HEK293 (cell line): Measurements from ENCODE around the gene NFKBIE.
A peak's percentile ranks its signal among the peaks of the same experiment; 100 is the strongest.

ENCODE experiments used
- AEBP2 ChIP-seq: fragments of 450-650 bp; formaldehyde crosslinking; IDR thresholded peaks from 2 replicates; pipeline ENCODE4 v1.5.1; 2016; ENCODE audit warnings: missing biosample characterization, missing genetic modification characterization, borderline replicate concordance
- MEIS1 ChIP-seq: sonication (generic); formaldehyde crosslinking; IDR thresholded peaks from 2 replicates; pipeline ENCODE4 v1.8.1; 2022; ENCODE audit warnings: missing genetic modification reagents, mild to moderate bottlenecking, borderline replicate concordance
- TCF7L2 ChIP-seq: IDR thresholded peaks from 2 replicates; pipeline ENCODE4 v1.6.1; 2011; ENCODE audit warnings: low read depth, mild to moderate bottlenecking, inconsistent platforms, low read length, moderate library complexity, borderline replicate concordance
- ZBTB48 ChIP-seq: fragments of 450-650 bp; formaldehyde crosslinking; IDR thresholded peaks from 2 replicates; pipeline ENCODE4 v1.5.1; 2016; ENCODE audit warnings: missing biosample characterization, missing genetic modification characterization
- ZBTB8A ChIP-seq: fragments of 450-650 bp; formaldehyde crosslinking; IDR thresholded peaks from 2 replicates; pipeline ENCODE4 v1.5.1; 2016; ENCODE audit warnings: missing biosample characterization, missing genetic modification characterization
- ZNF112 ChIP-seq: fragments of 450-650 bp; formaldehyde crosslinking; IDR thresholded peaks from 2 replicates; pipeline ENCODE4 v1.5.0; 2017; ENCODE audit warnings: missing biosample characterization, missing genetic modification characterization
- ZNF121 ChIP-seq: fragments of 450-650 bp; formaldehyde crosslinking; IDR thresholded peaks from 2 replicates; pipeline ENCODE4 v1.5.1; 2016; ENCODE audit warnings: missing biosample characterization, missing genetic modification characterization
- ZNF175 ChIP-seq: fragments of 450-650 bp; formaldehyde crosslinking; IDR thresholded peaks from 2 replicates; pipeline ENCODE4 v1.5.1; 2016; ENCODE audit warnings: missing biosample characterization, missing genetic modification characterization
- ZNF202 ChIP-seq: fragments of 450-650 bp; formaldehyde crosslinking; IDR thresholded peaks from 2 replicates; pipeline ENCODE4 v1.5.1; 2016; ENCODE audit warnings: missing biosample characterization, missing genetic modification characterization, borderline replicate concordance
- ZNF221 ChIP-seq: fragments of 450-650 bp; formaldehyde crosslinking; IDR thresholded peaks from 2 replicates; pipeline ENCODE4 v1.5.1; 2017; ENCODE audit warnings: missing biosample characterization, missing genetic modification characterization, borderline replicate concordance
- ZNF341 ChIP-seq: fragments of 450-650 bp; formaldehyde crosslinking; IDR thresholded peaks from 2 replicates; pipeline ENCODE4; 2016; ENCODE audit warnings: low read depth, missing biosample characterization, missing genetic modification characterization
- ZNF366 ChIP-seq: fragments of 450-650 bp; formaldehyde crosslinking; conservative IDR thresholded peaks from 2 replicates; pipeline ENCODE4 v1.5.1; 2016; ENCODE audit warnings: missing biosample characterization, missing genetic modification characterization
- ZNF404 ChIP-seq: fragments of 450-650 bp; formaldehyde crosslinking; IDR thresholded peaks from 2 replicates; pipeline ENCODE4 v1.5.1; 2017; ENCODE audit warnings: missing biosample characterization, missing genetic modification characterization
- ZNF514 ChIP-seq: fragments of 450-650 bp; formaldehyde crosslinking; IDR thresholded peaks from 2 replicates; pipeline ENCODE4 v1.5.1; 2016; ENCODE audit warnings: missing biosample characterization, missing genetic modification characterization
- ZNF530 ChIP-seq: fragments of 450-650 bp; formaldehyde crosslinking; IDR thresholded peaks from 2 replicates; pipeline ENCODE4 v1.5.1; 2016; ENCODE audit warnings: low read depth, missing biosample characterization, missing genetic modification characterization
- ZNF645 ChIP-seq: fragments of 450-650 bp; formaldehyde crosslinking; IDR thresholded peaks from 2 replicates; pipeline ENCODE4; 2016; ENCODE audit warnings: missing biosample characterization, missing genetic modification characterization
- ZNF677 ChIP-seq: fragments of 450-650 bp; IDR thresholded peaks from 2 replicates; pipeline ENCODE4 v1.5.0; 2018; ENCODE audit warnings: missing biosample characterization, mild to moderate bottlenecking, missing genetic modification characterization, moderate library complexity
- ZNF837 ChIP-seq: fragments of 450-650 bp; formaldehyde crosslinking; IDR thresholded peaks from 2 replicates; pipeline ENCODE4 v1.5.1; 2016; ENCODE audit warnings: missing biosample characterization, missing genetic modification characterization
- ZSCAN18 ChIP-seq: fragments of 450-650 bp; formaldehyde crosslinking; IDR thresholded peaks from 2 replicates; pipeline ENCODE4 v1.5.1; 2016; ENCODE audit warnings: missing biosample characterization, missing genetic modification characterization
- TF ChIP-seq, protein P1 (sequence below): fragments of 450-650 bp; formaldehyde crosslinking; IDR thresholded peaks from 2 replicates; pipeline ENCODE4 v1.5.1; 2016; ENCODE audit warnings: missing biosample characterization, missing genetic modification characterization
- TF ChIP-seq, protein P2 (sequence below): fragments of 450-650 bp; formaldehyde crosslinking; IDR thresholded peaks from 2 replicates; pipeline ENCODE4 v1.5.1; 2016; ENCODE audit warnings: missing biosample characterization, missing genetic modification characterization
- TF ChIP-seq, protein P3 (sequence below): fragments of 450-650 bp; formaldehyde crosslinking; IDR thresholded peaks from 2 replicates; pipeline ENCODE4 v1.5.1; 2016; ENCODE audit warnings: missing biosample characterization, missing genetic modification characterization, borderline replicate concordance
- TF ChIP-seq, protein P4 (sequence below): fragments of 450-650 bp; formaldehyde crosslinking; IDR thresholded peaks from 2 replicates; pipeline ENCODE4 v1.5.1; 2016; ENCODE audit warnings: missing biosample characterization, missing genetic modification characterization

The NFKBIE gene

DNA sequence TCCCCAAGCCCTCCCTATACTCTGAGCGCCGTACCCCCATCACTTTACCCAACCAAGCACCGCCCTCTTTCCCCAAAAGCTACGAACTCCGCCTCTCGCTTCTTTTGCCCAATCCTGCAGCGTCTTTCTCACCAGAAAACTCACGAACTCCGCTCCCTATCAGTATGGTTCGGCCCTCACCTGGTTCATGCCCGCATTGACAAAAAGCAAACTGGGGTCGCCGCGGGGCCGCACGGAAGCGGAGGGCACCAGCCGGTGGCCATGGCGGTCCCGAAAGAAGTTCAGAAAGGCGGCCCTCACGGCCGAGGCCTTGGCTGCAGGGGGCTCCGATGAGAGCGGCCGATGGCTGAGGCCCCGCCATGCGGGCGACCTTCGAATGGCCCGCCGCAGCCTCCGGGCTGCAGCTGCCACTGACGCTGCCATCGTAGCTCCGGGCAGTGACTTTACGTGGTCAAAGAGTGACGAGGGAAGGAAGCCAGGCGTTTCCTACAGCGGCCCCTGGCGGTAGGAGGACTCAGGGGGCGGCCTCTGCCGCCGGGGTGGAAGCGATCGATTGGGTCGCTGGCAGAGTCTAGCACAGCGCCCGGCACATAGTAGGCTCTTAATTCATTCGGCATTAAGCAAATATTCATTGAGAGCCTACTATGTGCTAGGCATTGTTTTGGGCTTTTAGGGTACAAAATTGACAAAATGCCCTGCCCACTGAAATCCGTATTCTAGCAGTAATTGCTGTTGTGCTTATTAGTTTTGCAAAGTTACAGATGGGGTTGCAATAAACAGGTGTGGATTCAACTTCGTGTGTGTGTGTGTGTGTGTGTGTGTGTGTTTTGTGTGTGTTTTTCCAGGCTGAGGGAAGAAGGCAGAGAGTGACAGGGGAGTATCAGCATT, 47.8 kb upstream of the NFKBIE start, which contains the start of gene AARS2 (continued):
- TF ChIP-seq, protein P1, sequence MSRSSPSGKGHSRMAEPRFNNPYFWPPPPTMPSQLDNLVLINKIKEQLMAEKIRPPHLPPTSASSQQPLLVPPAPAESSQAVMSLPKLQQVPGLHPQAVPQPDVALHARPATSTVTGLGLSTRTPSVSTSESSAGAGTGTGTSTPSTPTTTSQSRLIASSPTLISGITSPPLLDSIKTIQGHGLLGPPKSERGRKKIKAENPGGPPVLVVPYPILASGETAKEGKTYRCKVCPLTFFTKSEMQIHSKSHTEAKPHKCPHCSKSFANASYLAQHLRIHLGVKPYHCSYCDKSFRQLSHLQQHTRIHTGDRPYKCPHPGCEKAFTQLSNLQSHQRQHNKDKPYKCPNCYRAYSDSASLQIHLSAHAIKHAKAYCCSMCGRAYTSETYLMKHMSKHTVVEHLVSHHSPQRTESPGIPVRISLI (tag by site-specific recombination) = no peak
- TF ChIP-seq ZNF404 (tag by site-specific recombination) (no peak), ZNF175 (tag by site-specific recombination) (no peak), ZSCAN18 (no peak), ZNF341 (tag by site-specific recombination) (peak; percentile 28; the same call in 1 of the 2 replicates), MEIS1 (CRISPR knock-in tag) (no peak), ZBTB48 (tag by site-specific recombination) (no peak), TCF7L2 (no peak), ZBTB8A (tag by site-specific recombination) (peak; percentile 55; the same call in 1 of the 2 replicates), ZNF221 (tag by site-specific recombination) (0 out of 2 replicates have a peak, but pooled peaks have one; percentile 75), ZNF121 (peak; percentile 76), ZNF112 (no peak), ZNF514 (tag by site-specific recombination) (no peak), ZNF645 (tag by site-specific recombination) (peak; percentile 66; the same call in 1 of the 2 replicates), ZNF530 (tag by site-specific recombination) (no peak), ZNF837 (tag by site-specific recombination) (0 out of 2 replicates have a peak, but pooled peaks have one; percentile 45), ZNF366 (tag by site-specific recombination) (peak; percentile 53; the same call in 1 of the 2 replicates), ZNF677 (tag by site-specific recombination) (no peak), AEBP2 (tag by site-specific recombination) (no peak), ZNF202 (no peak)
- TF ChIP-seq, protein P2, sequence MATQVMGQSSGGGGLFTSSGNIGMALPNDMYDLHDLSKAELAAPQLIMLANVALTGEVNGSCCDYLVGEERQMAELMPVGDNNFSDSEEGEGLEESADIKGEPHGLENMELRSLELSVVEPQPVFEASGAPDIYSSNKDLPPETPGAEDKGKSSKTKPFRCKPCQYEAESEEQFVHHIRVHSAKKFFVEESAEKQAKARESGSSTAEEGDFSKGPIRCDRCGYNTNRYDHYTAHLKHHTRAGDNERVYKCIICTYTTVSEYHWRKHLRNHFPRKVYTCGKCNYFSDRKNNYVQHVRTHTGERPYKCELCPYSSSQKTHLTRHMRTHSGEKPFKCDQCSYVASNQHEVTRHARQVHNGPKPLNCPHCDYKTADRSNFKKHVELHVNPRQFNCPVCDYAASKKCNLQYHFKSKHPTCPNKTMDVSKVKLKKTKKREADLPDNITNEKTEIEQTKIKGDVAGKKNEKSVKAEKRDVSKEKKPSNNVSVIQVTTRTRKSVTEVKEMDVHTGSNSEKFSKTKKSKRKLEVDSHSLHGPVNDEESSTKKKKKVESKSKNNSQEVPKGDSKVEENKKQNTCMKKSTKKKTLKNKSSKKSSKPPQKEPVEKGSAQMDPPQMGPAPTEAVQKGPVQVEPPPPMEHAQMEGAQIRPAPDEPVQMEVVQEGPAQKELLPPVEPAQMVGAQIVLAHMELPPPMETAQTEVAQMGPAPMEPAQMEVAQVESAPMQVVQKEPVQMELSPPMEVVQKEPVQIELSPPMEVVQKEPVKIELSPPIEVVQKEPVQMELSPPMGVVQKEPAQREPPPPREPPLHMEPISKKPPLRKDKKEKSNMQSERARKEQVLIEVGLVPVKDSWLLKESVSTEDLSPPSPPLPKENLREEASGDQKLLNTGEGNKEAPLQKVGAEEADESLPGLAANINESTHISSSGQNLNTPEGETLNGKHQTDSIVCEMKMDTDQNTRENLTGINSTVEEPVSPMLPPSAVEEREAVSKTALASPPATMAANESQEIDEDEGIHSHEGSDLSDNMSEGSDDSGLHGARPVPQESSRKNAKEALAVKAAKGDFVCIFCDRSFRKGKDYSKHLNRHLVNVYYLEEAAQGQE (tag by site-specific recombination) = no peak; the same call in 1 of the 2 replicates
- TF ChIP-seq, protein P3, sequence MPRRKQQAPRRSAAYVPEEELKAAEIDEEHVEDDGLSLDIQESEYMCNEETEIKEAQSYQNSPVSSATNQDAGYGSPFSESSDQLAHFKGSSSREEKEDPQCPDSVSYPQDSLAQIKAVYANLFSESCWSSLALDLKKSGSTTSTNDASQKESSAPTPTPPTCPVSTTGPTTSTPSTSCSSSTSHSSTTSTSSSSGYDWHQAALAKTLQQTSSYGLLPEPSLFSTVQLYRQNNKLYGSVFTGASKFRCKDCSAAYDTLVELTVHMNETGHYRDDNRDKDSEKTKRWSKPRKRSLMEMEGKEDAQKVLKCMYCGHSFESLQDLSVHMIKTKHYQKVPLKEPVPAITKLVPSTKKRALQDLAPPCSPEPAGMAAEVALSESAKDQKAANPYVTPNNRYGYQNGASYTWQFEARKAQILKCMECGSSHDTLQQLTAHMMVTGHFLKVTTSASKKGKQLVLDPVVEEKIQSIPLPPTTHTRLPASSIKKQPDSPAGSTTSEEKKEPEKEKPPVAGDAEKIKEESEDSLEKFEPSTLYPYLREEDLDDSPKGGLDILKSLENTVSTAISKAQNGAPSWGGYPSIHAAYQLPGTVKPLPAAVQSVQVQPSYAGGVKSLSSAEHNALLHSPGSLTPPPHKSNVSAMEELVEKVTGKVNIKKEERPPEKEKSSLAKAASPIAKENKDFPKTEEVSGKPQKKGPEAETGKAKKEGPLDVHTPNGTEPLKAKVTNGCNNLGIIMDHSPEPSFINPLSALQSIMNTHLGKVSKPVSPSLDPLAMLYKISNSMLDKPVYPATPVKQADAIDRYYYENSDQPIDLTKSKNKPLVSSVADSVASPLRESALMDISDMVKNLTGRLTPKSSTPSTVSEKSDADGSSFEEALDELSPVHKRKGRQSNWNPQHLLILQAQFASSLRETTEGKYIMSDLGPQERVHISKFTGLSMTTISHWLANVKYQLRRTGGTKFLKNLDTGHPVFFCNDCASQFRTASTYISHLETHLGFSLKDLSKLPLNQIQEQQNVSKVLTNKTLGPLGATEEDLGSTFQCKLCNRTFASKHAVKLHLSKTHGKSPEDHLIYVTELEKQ (tag by site-specific recombination) = peak; percentile 62; the same call in 1 of the 2 replicates
- TF ChIP-seq, protein P4, sequence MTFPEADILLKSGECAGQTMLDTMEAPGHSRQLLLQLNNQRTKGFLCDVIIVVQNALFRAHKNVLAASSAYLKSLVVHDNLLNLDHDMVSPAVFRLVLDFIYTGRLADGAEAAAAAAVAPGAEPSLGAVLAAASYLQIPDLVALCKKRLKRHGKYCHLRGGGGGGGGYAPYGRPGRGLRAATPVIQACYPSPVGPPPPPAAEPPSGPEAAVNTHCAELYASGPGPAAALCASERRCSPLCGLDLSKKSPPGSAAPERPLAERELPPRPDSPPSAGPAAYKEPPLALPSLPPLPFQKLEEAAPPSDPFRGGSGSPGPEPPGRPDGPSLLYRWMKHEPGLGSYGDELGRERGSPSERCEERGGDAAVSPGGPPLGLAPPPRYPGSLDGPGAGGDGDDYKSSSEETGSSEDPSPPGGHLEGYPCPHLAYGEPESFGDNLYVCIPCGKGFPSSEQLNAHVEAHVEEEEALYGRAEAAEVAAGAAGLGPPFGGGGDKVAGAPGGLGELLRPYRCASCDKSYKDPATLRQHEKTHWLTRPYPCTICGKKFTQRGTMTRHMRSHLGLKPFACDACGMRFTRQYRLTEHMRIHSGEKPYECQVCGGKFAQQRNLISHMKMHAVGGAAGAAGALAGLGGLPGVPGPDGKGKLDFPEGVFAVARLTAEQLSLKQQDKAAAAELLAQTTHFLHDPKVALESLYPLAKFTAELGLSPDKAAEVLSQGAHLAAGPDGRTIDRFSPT = peak; percentile 99
